Ascending aorta (tissue), 2 donors: ENCODE data around the gene CNOT8. TPM values are rescaled to one million over a fixed set of nuclear protein-coding genes. Genes with fewer than 3 reads are reported as not detected.
A peak's percentile ranks its signal among the peaks of the same experiment; 100 is the strongest.

Experiments
- DNase-seq, 2 donors: peaks; one replicate each; pipeline ENCODE4 v3.0.0-alpha.2; 2019; ENCODE audit warnings: low spot score in 2 of 2
- H3K27ac ChIP-seq, 2 donors: fragments of 200-600 bp; sonication (generic); one replicate each; pipeline ENCODE4 v1.5.1; 2016 to 2017; ENCODE audit warnings: mild to moderate bottlenecking in 1 of 2
- H3K27me3 ChIP-seq: fragments of 200-600 bp; sonication (generic); one replicate; pipeline ENCODE4 v1.5.1; 2017
- H3K36me3 ChIP-seq, 2 donors: fragments of 200-600 bp; sonication (generic); one replicate each; pipeline ENCODE4 v1.5.1; 2016
- H3K4me1 ChIP-seq, 2 donors: fragments of 200-600 bp; sonication (generic); one replicate each; pipeline ENCODE4 v1.5.1; 2016 to 2017; ENCODE audit warnings: mild to moderate bottlenecking in 1 of 2
- H3K4me3 ChIP-seq, 2 donors: fragments of 200-600 bp; sonication (generic); one replicate each; pipeline ENCODE4 v1.5.1; 2016 to 2017; ENCODE audit warnings: mild to moderate bottlenecking in 1 of 2
- H3K9me3 ChIP-seq, 2 donors: fragments of 200-600 bp; sonication (generic); one replicate each; pipeline ENCODE4 v1.5.1; 2016
- intact Hi-C: fragments of 100-400 bp; cut with DNase I; formaldehyde crosslinking; loops from one replicate; pipeline ENCODE4 v1.15.1; 2023
- total RNA-seq: library from RNA; depleted of rRNA; stranded (reverse); fragments of >200 nt; gene quantifications from one replicate; pipeline ENCODE4 v1.1.0, GENCODE V29; 2016
- TF ChIP-seq, protein P1 (sequence below), 3 experiments: fragments of 200-600 bp in 2 of 3; fragments of 450-650 bp in 1 of 3; sonication (generic) in 2 of 3; IDR thresholded peaks; one replicate each; pipeline ENCODE4 v1.5.1; 2016 to 2019; ENCODE audit warnings: antibody characterized with exemption in 3 of 3, mild to moderate bottlenecking in 1 of 3, moderate library complexity in 1 of 3

CNOT8 gene
- total RNA-seq, 1 donor from 2014 or later = 32.1 TPM

DNA sequence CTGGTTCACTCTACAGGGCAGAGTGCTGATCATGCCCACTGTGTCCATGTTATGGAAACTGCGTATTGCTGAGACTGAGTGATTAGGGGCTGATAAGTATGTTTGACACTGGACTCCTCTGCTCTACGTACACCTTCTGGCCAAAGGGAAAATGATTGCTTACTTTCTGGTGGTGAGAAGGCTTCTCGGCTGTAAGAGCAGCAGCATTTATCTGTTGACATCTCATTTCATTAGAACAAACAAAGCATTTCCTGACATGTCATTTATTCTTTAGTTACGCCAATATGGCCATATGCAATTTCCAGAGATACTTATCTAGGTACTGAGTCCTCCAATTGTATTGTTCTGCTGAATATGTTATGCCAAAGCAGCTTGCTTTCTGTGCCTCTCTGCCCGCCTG, 13.6 kb upstream of the CNOT8 start:
- Histone ChIP-seq H3K9me3 (no peaks in the 10 kb centered on the region), H3K27me3 (no peaks in the 10 kb centered on the region), H3K4me3 (no peak overlapping the region), H3K4me1 (peaks cover 0 to 10% of the 10 kb centered on the region in 2 donors), H3K27ac (no peak overlapping the region), H3K36me3 (no peaks in the 10 kb centered on the region)
- TF ChIP-seq, protein P1, sequence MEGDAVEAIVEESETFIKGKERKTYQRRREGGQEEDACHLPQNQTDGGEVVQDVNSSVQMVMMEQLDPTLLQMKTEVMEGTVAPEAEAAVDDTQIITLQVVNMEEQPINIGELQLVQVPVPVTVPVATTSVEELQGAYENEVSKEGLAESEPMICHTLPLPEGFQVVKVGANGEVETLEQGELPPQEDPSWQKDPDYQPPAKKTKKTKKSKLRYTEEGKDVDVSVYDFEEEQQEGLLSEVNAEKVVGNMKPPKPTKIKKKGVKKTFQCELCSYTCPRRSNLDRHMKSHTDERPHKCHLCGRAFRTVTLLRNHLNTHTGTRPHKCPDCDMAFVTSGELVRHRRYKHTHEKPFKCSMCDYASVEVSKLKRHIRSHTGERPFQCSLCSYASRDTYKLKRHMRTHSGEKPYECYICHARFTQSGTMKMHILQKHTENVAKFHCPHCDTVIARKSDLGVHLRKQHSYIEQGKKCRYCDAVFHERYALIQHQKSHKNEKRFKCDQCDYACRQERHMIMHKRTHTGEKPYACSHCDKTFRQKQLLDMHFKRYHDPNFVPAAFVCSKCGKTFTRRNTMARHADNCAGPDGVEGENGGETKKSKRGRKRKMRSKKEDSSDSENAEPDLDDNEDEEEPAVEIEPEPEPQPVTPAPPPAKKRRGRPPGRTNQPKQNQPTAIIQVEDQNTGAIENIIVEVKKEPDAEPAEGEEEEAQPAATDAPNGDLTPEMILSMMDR (IDR thresholded peaks at IDR 0.05) = no peak
- DNase-seq = no peak
- intact Hi-C loops = no loop called here

DNA sequence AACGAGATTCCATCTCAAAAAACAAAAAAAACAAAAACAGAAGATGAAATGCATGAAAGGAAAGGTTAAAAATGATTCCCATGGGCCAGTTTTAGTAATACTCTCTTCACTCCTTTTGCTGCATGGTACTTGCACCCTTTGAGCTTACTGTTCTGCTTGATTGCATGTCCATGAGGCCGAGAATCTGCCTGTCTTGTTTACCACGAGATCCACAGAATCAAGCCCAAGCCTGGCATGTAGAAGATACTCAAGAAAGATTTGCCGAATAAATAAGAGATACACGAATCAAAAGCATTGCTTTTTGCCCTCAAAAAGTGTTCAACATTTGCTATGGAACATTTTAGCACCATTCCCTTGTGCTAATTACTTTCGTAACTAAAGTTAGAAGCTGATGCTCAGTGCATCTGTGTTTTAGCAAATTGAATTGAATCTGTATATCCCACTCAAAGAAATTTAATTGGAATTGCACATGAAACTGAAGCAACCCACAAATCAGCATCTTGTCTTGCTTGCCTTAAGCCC, 9.1 kb upstream of the CNOT8 start:
- intact Hi-C loops = no loop called here
- H3K9me3 ChIP-seq = no peaks in the 10 kb centered on the region
- DNase-seq = no peak
- H3K27ac ChIP-seq = peak overlapping the region; percentile 55 to 77
- peak overlapping the region; percentile 48 to 68 for H3K4me3 ChIP-seq
- TF ChIP-seq, protein P1 (IDR thresholded peaks at IDR 0.05) = no peak
- no peaks in the 10 kb centered on the region for H3K36me3 ChIP-seq
- no peaks in the 10 kb centered on the region for H3K27me3 ChIP-seq
- peaks cover 8 to 18% of the 10 kb centered on the region in 2 donors for H3K4me1 ChIP-seq

DNA sequence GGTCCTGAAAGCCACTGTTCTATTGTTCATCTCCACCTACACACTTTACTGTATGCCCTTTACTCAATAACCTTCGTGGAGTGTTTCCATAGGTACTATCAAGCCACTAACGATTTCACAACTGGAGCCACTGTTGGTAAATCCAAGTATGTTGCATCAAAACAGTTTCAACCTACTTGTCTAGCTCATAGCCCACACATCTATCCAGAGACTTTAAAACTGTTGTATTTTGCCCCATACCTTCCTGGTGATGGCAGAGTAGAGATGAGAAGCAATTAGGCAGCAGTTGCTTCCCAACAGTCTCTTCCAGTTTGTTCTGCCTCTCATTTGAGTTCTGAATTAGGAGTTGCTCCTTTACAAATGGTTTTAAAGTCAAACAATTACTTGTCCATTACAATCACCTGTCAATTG, 8.6 kb upstream of the CNOT8 start:
- intact Hi-C loops = loop anchor here (10.0 kb wide), 1 partner anchor 405 kb away; the partner anchor contains the start of gene SAP30L
- Histone ChIP-seq H3K27me3 (no peaks in the 10 kb centered on the region), H3K4me3 (peak overlapping the region; percentile 48 to 68), H3K36me3 (no peaks in the 10 kb centered on the region), H3K9me3 (no peaks in the 10 kb centered on the region), H3K4me1 (peaks cover 8 to 18% of the 10 kb centered on the region in 2 donors), H3K27ac (peak overlapping the region; percentile 55 to 77)
- no peak for DNase-seq
- TF ChIP-seq, protein P1 (IDR thresholded peaks at IDR 0.05) = no peak

DNA sequence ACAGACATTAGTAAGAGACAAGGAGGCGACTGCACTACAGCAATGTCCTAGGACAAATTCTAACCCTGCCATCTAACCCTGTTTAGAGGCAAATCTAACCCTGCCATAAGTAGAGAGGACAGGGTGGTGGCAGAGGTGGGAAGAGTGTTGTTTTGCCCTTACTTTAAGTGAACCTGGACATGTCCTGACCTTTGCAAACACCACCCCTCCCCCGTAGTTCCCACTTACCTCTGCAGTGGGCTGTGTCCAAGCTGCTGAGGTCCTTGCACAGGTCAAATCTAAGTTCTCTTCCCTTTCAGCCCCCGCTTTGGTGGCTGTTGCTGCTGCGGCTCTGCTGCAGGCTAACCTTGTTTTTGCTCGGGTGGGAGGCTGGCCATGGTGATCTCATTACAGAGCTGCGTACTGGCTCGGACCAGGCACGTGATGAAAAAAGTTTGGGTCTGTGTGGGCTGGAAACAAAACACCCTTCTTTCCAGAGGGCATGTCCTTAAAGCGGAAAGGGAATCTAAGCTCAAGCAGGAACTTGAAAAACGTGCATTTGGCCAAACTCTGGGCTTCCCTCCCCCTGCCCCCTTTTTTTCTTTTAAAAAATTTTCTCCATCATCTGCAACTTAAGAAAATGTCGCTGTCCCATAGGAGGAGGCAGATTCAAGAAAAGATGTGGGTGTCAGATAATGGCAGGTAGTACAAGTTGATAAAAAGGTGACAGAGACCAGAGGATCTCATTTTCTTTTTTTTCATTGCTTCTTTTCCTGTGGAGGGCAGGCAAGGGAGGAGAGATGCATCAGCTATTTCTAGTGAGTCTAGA, 8.0 kb upstream of the CNOT8 start, which contains the start of gene FAXDC2:
Gene FAXDC2 (minus strand): TSS at position 349 of the 808 bp plus-strand sequence. CDS start 12,425 bp downstream, outside the sequence.
- TF ChIP-seq, protein P1 (IDR thresholded peaks at IDR 0.05) = no peak
- H3K27me3 ChIP-seq = no peaks in the 10 kb centered on the region
- peaks cover 8 to 18% of the 10 kb centered on the region in 2 donors for H3K4me1 ChIP-seq
- peak; percentile 49 to 89 for DNase-seq
- peak within 1 kb of the TSS; percentile 48 to 68 for H3K4me3 ChIP-seq
- no peaks in the 10 kb centered on the region for H3K36me3 ChIP-seq
- intact Hi-C loops = loop anchor here (10.0 kb wide), 1 partner anchor 406 kb away; the partner anchor contains the start of gene SAP30L
- peak within 1 kb of the TSS; percentile 55 to 77 for H3K27ac ChIP-seq
- H3K9me3 ChIP-seq = no peaks in the 10 kb centered on the region

- peaks cover 8 to 18% of the 10 kb centered on the region in 2 donors for H3K4me1 ChIP-seq
- intact Hi-C loops = loop anchor here (10.0 kb wide), 1 partner anchor 407 kb away; the partner anchor contains the start of gene SAP30L
Measured at GRCh38 chr5:154851351-154851750, 7.1 kb upstream of the CNOT8 start.

More at GRCh38 chr5:154851351-154851750, 7.1 kb upstream of the CNOT8 start:
- Histone ChIP-seq H3K9me3 (no peaks in the 10 kb centered on the region), H3K36me3 (no peaks in the 10 kb centered on the region), H3K27ac (peak overlapping the region; percentile 31 to 77), H3K4me3 (peak overlapping the region in 1 of 2 donors; percentile 68), H3K27me3 (no peaks in the 10 kb centered on the region)
- TF ChIP-seq, protein P1 (IDR thresholded peaks at IDR 0.05) = no peak
- peak in 1 of 2 donors; percentile 40 for DNase-seq
